ENCODE data around the gene ODAD4. TPM values are rescaled to one million over a fixed set of nuclear protein-coding genes. Genes with fewer than 3 reads are reported as not detected.

Gene ODAD4, protein sequence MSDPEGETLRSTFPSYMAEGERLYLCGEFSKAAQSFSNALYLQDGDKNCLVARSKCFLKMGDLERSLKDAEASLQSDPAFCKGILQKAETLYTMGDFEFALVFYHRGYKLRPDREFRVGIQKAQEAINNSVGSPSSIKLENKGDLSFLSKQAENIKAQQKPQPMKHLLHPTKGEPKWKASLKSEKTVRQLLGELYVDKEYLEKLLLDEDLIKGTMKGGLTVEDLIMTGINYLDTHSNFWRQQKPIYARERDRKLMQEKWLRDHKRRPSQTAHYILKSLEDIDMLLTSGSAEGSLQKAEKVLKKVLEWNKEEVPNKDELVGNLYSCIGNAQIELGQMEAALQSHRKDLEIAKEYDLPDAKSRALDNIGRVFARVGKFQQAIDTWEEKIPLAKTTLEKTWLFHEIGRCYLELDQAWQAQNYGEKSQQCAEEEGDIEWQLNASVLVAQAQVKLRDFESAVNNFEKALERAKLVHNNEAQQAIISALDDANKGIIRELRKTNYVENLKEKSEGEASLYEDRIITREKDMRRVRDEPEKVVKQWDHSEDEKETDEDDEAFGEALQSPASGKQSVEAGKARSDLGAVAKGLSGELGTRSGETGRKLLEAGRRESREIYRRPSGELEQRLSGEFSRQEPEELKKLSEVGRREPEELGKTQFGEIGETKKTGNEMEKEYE
- total RNA-seq: 1 to 10 TPM in 1 of 2 experiments, under 1 TPM in 1; 0.81 to 1.4 TPM

- DNase-seq (peak; percentile 98), ATAC-seq (peak; percentile 99)
- CTCF ChIA-PET: interaction anchor here (0.6 to 3.2 kb wide), 11 partner anchors 12 to 251 kb away, joined by 3 to 13 read pairs (median 3); partner anchors contain the start of genes ACLY and NKIRAS2
- intact Hi-C loops (cut with micrococcal nuclease): no loop called here
- H3K27me3 Mint-ChIP-seq: peaks cover 1% of the 10 kb centered on the region
- POLR2A ChIA-PET: interaction anchor here (1.0 to 6.0 kb wide), 4 partner anchors 12 to 87 kb away, joined by 3 to 40 read pairs (median 6); partner anchors contain the start of genes ACLY and DNAJC7
- H3K36me3 Mint-ChIP-seq (ENCODE audit: low read depth): peaks cover 4% of the 10 kb centered on the region
- H3K4me1 Mint-ChIP-seq (ENCODE audit: low read depth): peaks cover 21% of the 10 kb centered on the region
- H3K9me3 Mint-ChIP-seq: no peaks in the 10 kb centered on the region
- H3K27ac Mint-ChIP-seq: peak within 1 kb of the TSS; percentile 96
- peak within 1 kb of the TSS; percentile 93 for H3K4me3 Mint-ChIP-seq
- peak; percentile 25 for TF ChIP-seq CTCF (IDR thresholded peaks at IDR 0.05)
Measured at GRCh38 chr17:41930009-41930832, at the start of gene ODAD4. Gene ODAD4 (plus strand): TSS chr17:41930617. CDS start chr17:41930724, 107 bp downstream.

DNA sequence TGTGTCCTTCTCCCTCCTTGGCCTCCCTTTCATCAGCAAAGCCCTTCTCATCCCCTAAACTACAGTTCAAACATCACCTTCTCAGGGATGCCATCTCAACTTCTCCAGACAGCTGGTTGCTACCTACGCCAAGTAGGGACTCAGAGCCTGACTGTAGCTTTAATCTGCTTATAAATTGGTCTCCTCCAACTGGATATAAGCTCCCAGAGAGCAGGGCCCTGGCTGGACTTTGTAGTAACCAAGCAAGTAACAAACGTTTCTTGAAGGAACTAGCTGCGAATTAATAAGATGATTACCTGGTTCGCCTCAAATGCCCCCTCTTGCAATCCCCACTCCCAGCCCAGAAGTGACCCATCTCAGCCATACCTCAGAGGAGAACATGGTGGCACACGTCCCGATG is 47.7 kb upstream of the ODAD4 start:
- intact Hi-C loops (cut with micrococcal nuclease): no loop called here
- no peak overlapping the region for H3K27ac Mint-ChIP-seq
- DNase-seq (no peak), ATAC-seq (no peak)
- no peaks in the 10 kb centered on the region for H3K27me3 Mint-ChIP-seq
- TF ChIP-seq CTCF (IDR thresholded peaks at IDR 0.05): no peak
- H3K4me3 Mint-ChIP-seq: no peak overlapping the region
- peaks cover 49% of the 10 kb centered on the region for H3K36me3 Mint-ChIP-seq (ENCODE audit: low read depth)
- H3K4me1 Mint-ChIP-seq (ENCODE audit: low read depth): no peaks in the 10 kb centered on the region
- H3K9me3 Mint-ChIP-seq: no peaks in the 10 kb centered on the region
- POLR2A ChIA-PET: no interaction called here
- CTCF ChIA-PET: interaction anchor here (0.6 kb wide), 1 partner anchor 8 kb away, joined by 3 read pairs; no protein-coding TSS in a partner anchor

DNA sequence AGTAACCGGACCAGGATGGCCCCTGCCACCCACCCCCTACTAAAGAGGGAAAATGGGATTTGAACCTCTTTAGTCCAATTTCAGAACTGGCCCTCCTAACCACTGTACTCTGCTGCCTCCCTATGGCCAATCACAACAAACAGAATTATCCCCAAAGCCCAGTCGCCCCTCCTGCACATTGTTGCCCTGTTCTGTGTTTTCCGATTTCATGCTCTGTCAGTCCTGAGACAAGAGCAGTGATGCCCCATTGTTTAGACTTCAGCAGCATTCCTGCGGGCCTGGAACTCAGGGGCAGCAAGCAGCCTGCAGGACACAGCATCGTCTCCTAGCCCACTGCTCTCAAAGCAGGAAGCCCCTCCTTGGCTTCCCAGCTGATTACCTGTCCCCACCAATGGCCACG is 44.7 kb upstream of the ODAD4 start:
- CTCF ChIA-PET: interaction anchor here (0.6 to 1.5 kb wide), 4 partner anchors 10 to 99 kb away, joined by 3 to 4 read pairs (median 3); partner anchors contain the start of gene JUP
- intact Hi-C loops (cut with micrococcal nuclease): no loop called here
- peaks cover 46% of the 10 kb centered on the region for H3K36me3 Mint-ChIP-seq (ENCODE audit: low read depth)
- H3K27ac Mint-ChIP-seq: no peak overlapping the region
- H3K9me3 Mint-ChIP-seq: no peaks in the 10 kb centered on the region
- POLR2A ChIA-PET: interaction anchor here (1.2 kb wide), 1 partner anchor 9 kb away, joined by 3 read pairs; no protein-coding TSS in a partner anchor
- TF ChIP-seq CTCF (IDR thresholded peaks at IDR 0.05): peak; percentile 21
- ATAC-seq (no peak), DNase-seq (no peak)
- H3K4me1 Mint-ChIP-seq (ENCODE audit: low read depth): no peaks in the 10 kb centered on the region
- no peaks in the 10 kb centered on the region for H3K27me3 Mint-ChIP-seq
- H3K4me3 Mint-ChIP-seq: no peak overlapping the region

- DNase-seq: no peak
- no peaks in the 10 kb centered on the region for H3K9me3 Mint-ChIP-seq
- ATAC-seq: no peak
- intact Hi-C loops (cut with micrococcal nuclease): no loop called here
- H3K4me3 Mint-ChIP-seq: no peak overlapping the region
- CTCF ChIA-PET: interaction anchor here (1.6 kb wide), 1 partner anchor 25 kb away, joined by 3 read pairs; no protein-coding TSS in a partner anchor
- H3K4me1 Mint-ChIP-seq (ENCODE audit: low read depth): no peaks in the 10 kb centered on the region
- H3K27me3 Mint-ChIP-seq: no peaks in the 10 kb centered on the region
- POLR2A ChIA-PET: interaction anchor here (1.1 kb wide), 1 partner anchor 30 kb away, joined by 3 read pairs; the partner anchor contains the start of gene ACLY
- no peak for TF ChIP-seq CTCF (IDR thresholded peaks at IDR 0.05)
- no peak overlapping the region for H3K27ac Mint-ChIP-seq
- H3K36me3 Mint-ChIP-seq (ENCODE audit: low read depth): peaks cover 42% of the 10 kb centered on the region
Measured at GRCh38 chr17:41888332-41888965, 42.0 kb upstream of the ODAD4 start.
